Neural crest cell (in vitro differentiated cells): ENCODE data around the gene PORCN. TPM values are rescaled to one million over a fixed set of nuclear protein-coding genes. Genes with fewer than 3 reads are reported as not detected.

ENCODE experiments used
- DNase-seq: peaks from one replicate; pipeline ENCODE4 v3.0.0; 2021; ENCODE audit warnings: low read depth, mixed read lengths, low spot score
- H3K27ac Mint-ChIP-seq: one replicate; pipeline ENCODE4 v1.8.0; 2021; ENCODE audit warnings: mild to moderate bottlenecking, mixed read lengths; ENCODE audit not compliant: unreplicated experiment
- H3K27me3 Mint-ChIP-seq: 2 replicates; pipeline ENCODE4 v1.8.0; 2021; ENCODE audit warnings: low read depth, mild to moderate bottlenecking, mixed read lengths
- H3K36me3 Mint-ChIP-seq: 2 replicates; pipeline ENCODE4 v1.8.0; 2021; ENCODE audit warnings: low read depth, mild to moderate bottlenecking, mixed read lengths
- H3K4me1 Mint-ChIP-seq: 2 replicates; pipeline ENCODE4 v1.8.0; 2021; ENCODE audit warnings: mixed read lengths
- H3K4me3 Mint-ChIP-seq: one replicate; pipeline ENCODE4 v1.8.0; 2021; ENCODE audit warnings: mild to moderate bottlenecking, mixed read lengths
- H3K9me3 Mint-ChIP-seq: 2 replicates; pipeline ENCODE4 v1.8.0; 2021; ENCODE audit warnings: mixed read lengths
- total RNA-seq: library from RNA; stranded (reverse); gene quantifications from 2 replicates; pipeline ENCODE4 v1.2.1, GENCODE V29; 2021
- TF ChIP-seq, protein P1 (sequence below): fragments of 200-600 bp; sonication (generic); conservative IDR thresholded peaks from 2 replicates; pipeline ENCODE4 v1.5.0; 2021; ENCODE audit warnings: antibody characterized with exemption, mild to moderate bottlenecking

The PORCN gene
- total RNA-seq, 1 donor from 2014 or later, result 13.0 TPM

DNA sequence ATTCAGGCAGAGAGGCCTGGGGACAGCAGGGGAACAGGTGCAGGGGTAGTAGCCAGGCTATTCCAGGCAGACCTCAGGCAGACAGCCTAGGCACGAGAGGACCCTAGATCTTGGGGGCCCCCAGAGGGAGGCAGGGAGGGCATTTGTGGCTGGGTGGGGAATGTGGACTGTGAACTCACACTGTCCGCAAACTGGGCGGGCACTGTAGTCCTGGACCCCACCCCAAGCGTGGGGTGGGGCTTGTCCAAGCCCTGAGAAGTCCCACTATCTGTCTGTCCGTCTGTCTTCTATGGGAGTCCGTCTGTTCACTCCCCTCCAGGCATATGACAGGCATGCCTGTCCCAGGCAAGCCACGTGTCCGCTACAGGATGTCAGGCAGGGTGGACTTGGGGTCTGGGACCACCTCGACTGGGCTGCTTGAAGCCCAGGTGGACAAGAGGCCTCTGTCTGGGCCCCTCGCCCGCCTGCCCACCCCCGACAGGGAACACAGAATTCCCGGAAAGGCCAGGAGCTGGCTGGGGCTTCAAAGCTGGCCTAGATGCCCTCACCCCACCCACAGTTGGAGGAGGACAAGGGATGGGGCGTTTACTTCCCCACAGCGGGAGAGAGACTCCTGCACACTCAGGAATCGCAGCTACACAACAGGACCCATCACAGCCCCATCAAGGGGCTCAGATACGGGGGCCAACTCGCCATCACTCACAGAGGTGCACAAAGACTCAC is 38.5 kb upstream of the PORCN start, which contains the start of gene SLC38A5:
Gene SLC38A5, minus strand, starts transcription at position 151 of the 723 bp plus-strand sequence. CDS start 2,336 bp downstream, outside the sequence.
- Mint-ChIP-seq H3K4me1 (peaks cover 23% of the 10 kb centered on the region), H3K27ac (no peak within 1 kb of the TSS), H3K27me3 (peaks cover 33% of the 10 kb centered on the region), H3K9me3 (no peaks in the 10 kb centered on the region), H3K4me3 (peak within 1 kb of the TSS; percentile 32), H3K36me3 (peaks cover 6% of the 10 kb centered on the region)
- no peak for DNase-seq
- TF ChIP-seq, protein P1, sequence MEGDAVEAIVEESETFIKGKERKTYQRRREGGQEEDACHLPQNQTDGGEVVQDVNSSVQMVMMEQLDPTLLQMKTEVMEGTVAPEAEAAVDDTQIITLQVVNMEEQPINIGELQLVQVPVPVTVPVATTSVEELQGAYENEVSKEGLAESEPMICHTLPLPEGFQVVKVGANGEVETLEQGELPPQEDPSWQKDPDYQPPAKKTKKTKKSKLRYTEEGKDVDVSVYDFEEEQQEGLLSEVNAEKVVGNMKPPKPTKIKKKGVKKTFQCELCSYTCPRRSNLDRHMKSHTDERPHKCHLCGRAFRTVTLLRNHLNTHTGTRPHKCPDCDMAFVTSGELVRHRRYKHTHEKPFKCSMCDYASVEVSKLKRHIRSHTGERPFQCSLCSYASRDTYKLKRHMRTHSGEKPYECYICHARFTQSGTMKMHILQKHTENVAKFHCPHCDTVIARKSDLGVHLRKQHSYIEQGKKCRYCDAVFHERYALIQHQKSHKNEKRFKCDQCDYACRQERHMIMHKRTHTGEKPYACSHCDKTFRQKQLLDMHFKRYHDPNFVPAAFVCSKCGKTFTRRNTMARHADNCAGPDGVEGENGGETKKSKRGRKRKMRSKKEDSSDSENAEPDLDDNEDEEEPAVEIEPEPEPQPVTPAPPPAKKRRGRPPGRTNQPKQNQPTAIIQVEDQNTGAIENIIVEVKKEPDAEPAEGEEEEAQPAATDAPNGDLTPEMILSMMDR, result no peak

DNA sequence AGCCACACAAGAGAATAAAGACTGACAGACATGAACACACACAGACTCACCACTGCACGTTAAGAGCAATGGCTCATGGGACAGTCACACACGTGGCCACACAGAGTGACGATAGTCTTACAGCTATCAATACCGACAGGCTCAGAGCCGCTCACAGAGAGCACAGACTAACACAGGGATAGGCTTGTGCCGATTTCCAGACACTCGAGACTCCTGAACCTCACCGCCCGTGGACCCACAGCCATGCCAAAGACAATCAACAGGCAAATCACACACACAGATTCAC is 38.0 kb upstream of the PORCN start:
- H3K4me3 Mint-ChIP-seq, result peak overlapping the region; percentile 31
- H3K27me3 Mint-ChIP-seq, result peaks cover 33% of the 10 kb centered on the region
- no peaks in the 10 kb centered on the region for H3K9me3 Mint-ChIP-seq
- H3K27ac Mint-ChIP-seq, result no peak overlapping the region
- H3K4me1 Mint-ChIP-seq, result peaks cover 26% of the 10 kb centered on the region
- TF ChIP-seq, protein P1, result no peak
- DNase-seq, result no peak
- peaks cover 3% of the 10 kb centered on the region for H3K36me3 Mint-ChIP-seq

DNA sequence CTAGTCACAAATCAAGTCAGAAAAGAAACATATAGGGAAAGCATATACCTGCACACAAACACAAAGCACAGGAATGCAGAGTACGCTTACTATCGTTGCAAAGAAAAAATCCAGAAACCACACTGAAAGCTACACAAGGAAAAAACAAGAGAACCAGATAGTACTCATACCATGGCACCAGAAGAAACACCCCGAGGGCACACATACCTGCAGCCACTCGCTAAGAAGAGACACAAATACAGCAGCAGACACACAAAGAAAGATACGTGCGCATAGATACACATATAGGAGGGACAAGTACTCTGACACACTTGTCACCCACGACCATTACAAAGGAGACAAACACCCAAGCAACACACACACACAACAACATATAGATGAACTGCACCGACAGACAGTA is 37.3 kb upstream of the PORCN start:
- TF ChIP-seq, protein P1, result no peak
- H3K9me3 Mint-ChIP-seq, result no peaks in the 10 kb centered on the region
- H3K27ac Mint-ChIP-seq, result no peak overlapping the region
- peaks cover 30% of the 10 kb centered on the region for H3K4me1 Mint-ChIP-seq
- peaks cover 33% of the 10 kb centered on the region for H3K27me3 Mint-ChIP-seq
- H3K4me3 Mint-ChIP-seq, result peak overlapping the region; percentile 3
- DNase-seq, result no peak
- H3K36me3 Mint-ChIP-seq, result peaks cover 3% of the 10 kb centered on the region

DNA sequence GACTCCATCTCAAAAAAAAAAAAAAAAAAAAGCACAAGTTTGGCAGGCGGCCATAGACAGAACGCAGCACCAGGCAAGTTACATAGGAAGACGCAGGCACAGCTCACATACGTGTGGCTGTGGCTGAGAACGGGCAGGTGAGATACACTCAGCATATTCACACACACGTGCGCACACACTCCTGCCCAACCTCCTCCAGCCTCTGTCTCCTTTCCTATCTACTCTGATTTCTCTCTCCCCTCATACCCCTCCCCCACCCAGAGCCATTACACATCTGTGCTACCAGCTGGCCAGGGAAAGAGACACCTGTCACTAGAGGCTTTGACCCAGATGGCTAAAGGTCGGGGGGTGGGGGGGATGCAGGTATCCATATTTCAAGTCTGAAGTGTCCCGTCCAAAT is 36.6 kb upstream of the PORCN start:
- Mint-ChIP-seq H3K27me3 (peaks cover 29% of the 10 kb centered on the region), H3K27ac (no peak overlapping the region), H3K9me3 (no peaks in the 10 kb centered on the region), H3K4me3 (no peak overlapping the region), H3K4me1 (peaks cover 37% of the 10 kb centered on the region), H3K36me3 (peaks cover 6% of the 10 kb centered on the region)
- TF ChIP-seq, protein P1, result no peak
- no peak for DNase-seq

DNA sequence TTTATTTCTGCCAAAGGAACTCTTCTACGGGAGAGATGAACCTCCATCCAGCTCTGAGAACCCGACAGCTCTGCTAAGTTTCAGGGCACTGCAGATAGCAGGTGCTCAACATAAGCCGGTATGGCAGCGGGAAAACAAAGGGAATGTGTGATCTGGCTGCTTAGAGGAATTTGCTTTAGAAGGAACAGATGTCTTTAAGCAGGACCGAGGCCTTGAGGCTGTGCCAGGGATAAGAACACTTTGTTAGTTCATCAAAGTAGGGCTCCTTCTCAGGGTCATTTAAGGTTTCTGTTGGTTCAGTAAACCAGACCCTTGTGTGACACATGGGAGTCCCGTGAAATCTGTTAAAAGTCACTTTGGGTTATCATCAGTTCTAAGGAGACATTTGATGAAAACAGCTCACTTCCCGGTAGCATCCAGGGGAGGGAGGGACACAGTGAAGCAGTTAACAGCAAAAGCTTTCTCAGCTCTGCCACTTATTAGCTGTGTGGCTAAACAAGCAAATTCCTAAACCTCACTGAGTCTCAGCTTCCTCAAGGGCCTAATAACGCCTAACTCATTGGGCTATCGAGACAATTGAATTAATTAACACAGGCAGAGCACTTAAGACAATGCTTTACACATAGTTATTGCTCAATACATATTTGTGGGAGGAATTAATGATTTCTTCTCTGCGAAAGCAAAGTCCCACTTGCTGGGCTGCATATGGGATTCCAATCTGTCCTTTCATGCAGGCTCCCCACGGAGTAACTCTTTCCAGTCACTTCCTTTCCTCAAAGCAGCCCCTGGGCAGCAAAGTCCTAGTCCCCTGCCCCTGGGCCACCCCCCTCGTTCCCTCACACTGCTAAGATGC is 35.7 kb upstream of the PORCN start:
- peaks cover 6% of the 10 kb centered on the region for H3K36me3 Mint-ChIP-seq
- peaks cover 37% of the 10 kb centered on the region for H3K4me1 Mint-ChIP-seq
- H3K27ac Mint-ChIP-seq, result peak overlapping the region; percentile 24
- H3K4me3 Mint-ChIP-seq, result peak overlapping the region; percentile 80
- no peak for DNase-seq
- H3K9me3 Mint-ChIP-seq, result no peaks in the 10 kb centered on the region
- TF ChIP-seq, protein P1, result no peak
- H3K27me3 Mint-ChIP-seq, result peaks cover 21% of the 10 kb centered on the region
